ENCODE results near the gene NFATC2.

DNA sequence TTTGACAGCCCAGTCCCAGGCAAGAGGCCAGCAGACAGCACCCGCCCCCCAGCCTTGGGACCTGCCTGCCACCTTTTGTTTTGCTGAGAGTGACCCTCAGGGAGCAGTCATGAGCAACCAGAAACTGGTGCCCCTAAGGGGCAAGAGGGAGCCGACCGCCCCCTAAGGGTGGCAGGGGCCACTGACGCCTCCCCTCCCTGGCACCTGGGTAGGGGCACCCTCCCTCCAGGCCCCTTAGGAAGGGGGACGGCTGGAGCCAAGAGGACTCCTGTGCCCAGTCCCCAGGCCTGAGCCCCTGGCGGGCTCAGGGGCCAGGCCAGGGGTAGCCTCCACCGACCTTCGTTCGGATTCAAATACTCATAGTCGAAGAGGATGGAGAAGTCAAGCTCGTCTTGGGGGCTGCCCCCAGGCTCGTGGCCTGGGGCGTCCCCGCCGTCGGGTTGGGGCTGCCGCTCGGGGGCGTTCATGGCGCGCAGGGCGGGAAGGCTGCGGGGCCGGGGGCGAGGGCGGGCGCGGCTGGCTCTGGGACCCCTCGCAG lies 417 bp downstream of the NFATC2 start:
- TF ChIP-seq, protein P1, sequence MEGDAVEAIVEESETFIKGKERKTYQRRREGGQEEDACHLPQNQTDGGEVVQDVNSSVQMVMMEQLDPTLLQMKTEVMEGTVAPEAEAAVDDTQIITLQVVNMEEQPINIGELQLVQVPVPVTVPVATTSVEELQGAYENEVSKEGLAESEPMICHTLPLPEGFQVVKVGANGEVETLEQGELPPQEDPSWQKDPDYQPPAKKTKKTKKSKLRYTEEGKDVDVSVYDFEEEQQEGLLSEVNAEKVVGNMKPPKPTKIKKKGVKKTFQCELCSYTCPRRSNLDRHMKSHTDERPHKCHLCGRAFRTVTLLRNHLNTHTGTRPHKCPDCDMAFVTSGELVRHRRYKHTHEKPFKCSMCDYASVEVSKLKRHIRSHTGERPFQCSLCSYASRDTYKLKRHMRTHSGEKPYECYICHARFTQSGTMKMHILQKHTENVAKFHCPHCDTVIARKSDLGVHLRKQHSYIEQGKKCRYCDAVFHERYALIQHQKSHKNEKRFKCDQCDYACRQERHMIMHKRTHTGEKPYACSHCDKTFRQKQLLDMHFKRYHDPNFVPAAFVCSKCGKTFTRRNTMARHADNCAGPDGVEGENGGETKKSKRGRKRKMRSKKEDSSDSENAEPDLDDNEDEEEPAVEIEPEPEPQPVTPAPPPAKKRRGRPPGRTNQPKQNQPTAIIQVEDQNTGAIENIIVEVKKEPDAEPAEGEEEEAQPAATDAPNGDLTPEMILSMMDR (IDR thresholded peaks at IDR 0.05), result peak; percentile 13
- TF ChIP-seq YY1 (IDR thresholded peaks at IDR 0.05; ENCODE audit: low read depth), result no peak
- no peak for TF ChIP-seq TAF1 (IDR thresholded peaks at IDR 0.05; ENCODE audit: borderline replicate concordance, low read depth, low read length)
- no peak for TF ChIP-seq RCOR1 (IDR thresholded peaks at IDR 0.05; ENCODE audit: low read length)
- TF ChIP-seq POLR2AphosphoS5 (IDR thresholded peaks at IDR 0.05; ENCODE audit: low read depth, low read length), result no peak
- no peak for TF ChIP-seq EP300 (IDR thresholded peaks at IDR 0.05; ENCODE audit: borderline replicate concordance in 1 of 2, low read depth in 1 of 2, low read length in 1 of 2)
- TF ChIP-seq MXI1 (IDR thresholded peaks at IDR 0.05; ENCODE audit: low read depth, low read length), result no peak
- no peak for TF ChIP-seq SIN3A (IDR thresholded peaks at IDR 0.05; ENCODE audit: borderline replicate concordance, low read depth, low read length)
- no peak for TF ChIP-seq RAD21 (IDR thresholded peaks at IDR 0.05; ENCODE audit: low read length)
- TF ChIP-seq CHD2 (IDR thresholded peaks at IDR 0.05; ENCODE audit: low read length, partially characterized antibody), result no peak
